T-helper 1 cell (primary cell): ENCODE measurements around the gene USH1G.
"Not testable (repeated sequence)": the region's sequence is repeated elsewhere in the genome, so short reads cannot be mapped to it uniquely, and the experiment has no call there.

Experiments
- DNase-seq, 5 donors: peaks; one replicate each; pipeline ENCODE4 v3.0.0-alpha.2; 2012 to 2020
- total RNA-seq, 4 donors: gene quantifications; one replicate each; lab custom pipeline; 2026; lab: John Stamatoyannopoulos, UW

Gene USH1G
- 0 reads per million in 4 donors for total RNA-seq

DNA sequence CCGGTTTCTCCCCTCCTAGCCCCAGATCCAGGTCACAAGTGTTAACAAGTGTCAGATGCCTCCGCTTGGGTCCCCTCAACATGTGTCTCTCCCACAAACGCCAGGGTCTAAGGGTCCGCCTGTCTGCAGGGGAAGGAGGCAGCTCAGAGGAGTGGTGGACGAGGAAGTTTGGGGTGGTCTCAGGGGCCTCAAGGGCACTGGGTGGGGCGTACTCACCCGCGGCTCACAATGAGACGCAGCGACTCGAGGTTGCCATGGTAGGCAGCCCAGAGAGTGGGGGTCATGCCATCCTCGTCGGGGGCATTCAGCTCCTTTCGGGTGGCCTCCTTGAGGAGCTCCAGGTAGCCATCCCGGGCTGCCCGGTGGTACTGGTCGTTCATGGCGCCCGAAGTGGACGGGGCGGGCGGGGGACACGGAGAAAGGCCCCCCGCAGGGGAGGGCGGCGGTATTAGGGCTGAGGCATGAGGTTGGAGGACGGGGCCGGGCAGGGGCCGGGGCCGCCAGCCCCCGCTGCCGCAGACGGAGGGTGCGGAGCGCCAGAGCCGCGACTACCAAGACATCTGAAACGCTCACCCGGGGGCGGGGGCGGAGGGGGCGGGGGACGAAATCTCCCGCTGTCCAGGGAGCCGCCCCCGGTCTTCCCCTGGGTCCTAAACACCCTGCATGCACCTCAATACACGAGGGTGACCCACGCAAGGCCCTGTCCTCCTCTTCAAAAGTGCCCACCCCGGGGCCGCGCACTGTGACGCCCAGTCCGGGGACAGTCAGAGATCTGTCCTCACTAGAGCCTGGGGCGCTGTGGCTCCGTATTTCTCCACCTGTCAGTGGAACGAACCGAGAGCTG lies at the start of gene USH1G:
Gene USH1G, minus strand, starts transcription at position 562 of the 844 bp plus-strand sequence. Its CDS starts 182 bp downstream, at position 380.
- no peak for DNase-seq

DNA sequence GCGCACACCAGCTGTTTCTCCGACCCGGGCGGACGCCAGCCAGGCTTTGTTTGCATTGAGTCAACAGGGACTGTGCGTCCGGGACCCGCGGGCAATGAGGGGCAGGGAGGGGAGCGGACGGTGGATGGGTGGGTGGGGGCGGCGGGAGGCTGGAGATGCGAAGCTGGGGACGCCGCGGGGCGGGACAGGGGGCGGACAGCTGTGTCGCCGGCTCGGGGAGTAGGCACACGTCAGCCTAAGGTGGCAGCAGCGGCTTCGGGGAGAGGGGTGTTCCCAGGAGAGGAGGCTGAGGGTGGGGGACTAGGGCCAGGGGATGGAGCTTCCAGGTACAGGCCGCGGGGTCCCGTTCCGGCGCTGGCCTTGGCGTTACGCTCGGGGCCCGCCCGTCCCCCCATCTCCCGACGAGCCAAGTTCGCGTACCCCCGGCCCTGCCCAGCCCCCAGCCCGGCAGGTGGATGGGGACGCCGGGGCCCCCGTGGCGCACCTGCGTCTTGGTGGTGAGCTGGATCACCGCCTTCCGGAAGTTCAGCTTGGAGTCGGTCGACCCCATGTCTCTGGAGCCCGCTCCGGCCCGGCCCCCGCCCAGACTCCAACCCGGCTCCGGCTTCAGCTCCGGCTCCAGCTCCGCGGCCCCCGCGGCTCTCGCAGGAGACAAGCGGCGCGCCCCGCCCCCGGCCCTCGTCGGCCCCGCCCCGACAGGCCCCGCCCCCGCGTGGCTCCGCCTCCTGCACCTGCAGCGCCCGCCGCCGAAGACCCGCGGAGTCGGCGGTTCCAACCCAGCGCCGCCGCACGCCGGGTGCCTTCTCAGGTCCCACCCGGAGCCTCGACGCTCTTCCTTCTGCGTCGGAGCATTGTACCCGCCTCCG lies 49.3 kb upstream of the USH1G start, which contains the start of gene HID1:
Gene HID1, minus strand, starts transcription at position 653 of the 866 bp plus-strand sequence. Its CDS starts 103 bp downstream, at position 550.
- peak; percentile 39 to 82 (median 73) for DNase-seq

- DNase-seq: no peak
Observed at GRCh38 chr17:74971842-74972106, 48.7 kb upstream of the USH1G start.

GRCh38 chr17:74971069-74971841 lies 48.2 kb upstream of the USH1G start:
- no peak for DNase-seq

DNA sequence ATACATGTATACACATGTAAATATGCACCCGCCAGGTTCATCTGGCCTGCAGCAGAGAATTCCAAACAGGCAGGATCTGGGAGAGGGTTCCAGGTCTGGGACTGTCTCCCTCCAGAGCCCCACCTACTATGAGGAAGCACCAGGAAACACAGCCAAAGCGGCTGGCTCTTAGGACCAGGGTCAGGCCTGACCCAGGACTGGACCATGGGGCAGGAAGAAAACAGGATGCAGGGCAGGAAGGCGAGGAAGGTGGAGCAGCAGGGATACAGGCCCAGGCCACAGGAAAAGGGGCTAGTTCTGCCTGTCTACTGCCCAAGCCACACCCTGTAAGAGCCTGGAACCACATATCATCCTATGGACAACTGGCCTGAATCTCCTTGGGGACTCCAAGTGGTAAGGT lies 47.3 kb upstream of the USH1G start:
- no peak for DNase-seq

DNA sequence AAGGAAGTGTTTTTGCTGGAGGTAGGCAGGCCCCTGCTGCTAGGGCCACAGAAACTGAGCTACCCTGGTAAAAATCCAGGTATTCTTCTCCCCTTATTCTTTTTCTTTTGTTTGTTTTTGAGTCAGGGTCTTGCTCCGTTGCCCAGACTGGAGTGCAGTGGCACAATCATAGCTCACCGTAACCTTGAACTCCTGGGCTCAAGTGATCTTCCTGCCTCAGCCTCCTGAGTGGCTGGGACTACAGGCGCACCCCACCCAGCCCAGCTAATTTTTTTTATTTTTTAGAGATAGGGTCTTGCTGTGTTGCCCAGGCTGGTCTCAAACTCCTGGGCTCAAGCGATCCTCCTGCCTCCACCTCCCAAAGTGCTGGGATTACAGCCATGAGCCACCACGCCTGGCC lies 46.4 kb upstream of the USH1G start:
- DNase-seq: not testable (repeated sequence)

GRCh38 chr17:74968361-74968780 lies 45.3 kb upstream of the USH1G start:
- no peak for DNase-seq

GRCh38 chr17:74964988-74965622 lies 42.0 kb upstream of the USH1G start:
- no peak for DNase-seq

DNA sequence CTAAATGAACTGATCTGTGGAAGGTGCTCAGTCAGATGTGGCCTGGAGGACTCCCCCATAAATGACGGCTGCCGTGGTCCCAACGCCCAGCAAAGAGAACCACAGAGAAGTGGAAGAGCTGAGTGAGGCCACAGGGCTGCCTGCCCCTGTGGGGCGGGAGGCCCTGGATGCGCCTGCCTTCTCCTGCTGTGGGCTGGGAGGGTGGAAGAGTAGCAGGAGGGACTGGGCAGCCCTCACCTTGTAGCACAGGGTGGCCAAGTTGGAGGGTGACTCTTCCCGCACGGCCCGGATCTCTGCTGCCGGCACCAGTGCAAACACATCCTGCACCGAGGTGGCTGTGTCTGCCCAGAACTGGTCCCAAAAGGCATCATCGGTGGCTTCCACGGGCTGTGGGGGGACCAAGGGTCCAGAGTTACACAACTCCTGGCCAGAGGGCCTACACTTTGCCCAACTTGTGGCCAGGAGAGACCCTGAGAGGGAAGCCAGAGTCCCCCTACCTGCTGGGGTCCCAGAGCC lies 41.2 kb upstream of the USH1G start:
- DNase-seq: no peak

DNA sequence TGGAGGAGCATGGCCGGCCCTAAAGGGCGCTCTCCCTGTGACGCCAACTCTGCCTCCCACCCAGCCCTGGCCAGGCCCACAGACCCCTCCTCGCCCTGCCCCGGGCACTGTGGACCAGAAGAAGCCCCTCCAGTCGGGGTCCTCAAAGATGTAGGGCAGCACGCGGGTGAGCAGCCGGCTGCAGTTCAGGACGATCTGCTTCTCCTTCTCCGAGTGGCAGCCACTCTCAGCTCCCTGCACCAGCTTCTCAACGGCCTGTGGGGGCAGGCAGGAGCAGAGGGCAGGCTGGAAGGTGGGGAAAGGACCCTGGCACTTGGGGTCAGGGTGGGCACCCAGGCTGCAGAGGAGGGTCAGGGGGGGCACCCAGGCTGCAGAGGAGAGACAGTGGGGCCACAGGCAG lies 40.6 kb upstream of the USH1G start:
- no peak for DNase-seq

DNA sequence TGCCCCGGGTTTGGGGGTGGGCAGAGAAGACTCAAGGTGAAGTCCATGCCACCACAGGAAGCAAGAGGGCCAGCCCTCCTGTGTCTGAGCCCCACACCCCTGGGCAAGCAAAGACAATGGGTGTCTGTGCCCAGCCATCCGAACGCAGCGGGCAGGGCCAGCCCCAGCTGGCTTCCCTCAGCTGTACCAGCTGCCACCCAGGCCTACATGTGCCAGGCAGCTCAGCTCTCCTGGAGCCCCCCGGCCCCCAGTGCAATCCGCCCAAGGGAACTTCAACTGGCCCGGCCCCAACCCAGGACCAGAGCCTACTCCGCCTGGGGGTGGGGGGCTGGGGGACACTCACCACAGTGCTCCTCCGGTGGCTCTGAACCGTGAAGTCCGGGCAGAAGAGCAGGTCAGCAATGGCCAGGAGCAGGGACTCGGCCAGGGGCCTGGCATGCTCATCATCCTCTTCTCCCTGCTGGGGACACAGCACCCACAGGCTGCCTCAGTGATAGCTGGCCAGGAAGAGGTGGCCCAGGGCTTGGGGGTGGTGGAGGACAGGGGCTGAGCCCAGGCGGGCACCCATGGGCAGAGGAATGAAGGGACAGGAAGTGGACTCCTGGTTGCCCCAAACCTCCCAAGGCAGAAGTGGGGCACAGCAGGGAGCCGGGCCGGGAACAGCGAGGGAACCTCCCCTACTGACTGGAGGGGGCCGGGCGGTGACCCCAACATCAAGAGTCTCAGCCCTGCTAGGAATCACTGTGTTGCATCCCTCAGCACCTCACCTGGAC lies 39.8 kb upstream of the USH1G start:
- no peak for DNase-seq

GRCh38 chr17:74961657-74962350 lies 38.7 kb upstream of the USH1G start:
- DNase-seq: peak; percentile 61 to 84 (median 75)

- DNase-seq: peak in 3 of 5 donors; percentile 18 to 54 (median 23)
Observed at GRCh38 chr17:74960570-74961342, 37.7 kb upstream of the USH1G start.

GRCh38 chr17:74959826-74960515 lies 36.9 kb upstream of the USH1G start:
- no peak for DNase-seq

DNA sequence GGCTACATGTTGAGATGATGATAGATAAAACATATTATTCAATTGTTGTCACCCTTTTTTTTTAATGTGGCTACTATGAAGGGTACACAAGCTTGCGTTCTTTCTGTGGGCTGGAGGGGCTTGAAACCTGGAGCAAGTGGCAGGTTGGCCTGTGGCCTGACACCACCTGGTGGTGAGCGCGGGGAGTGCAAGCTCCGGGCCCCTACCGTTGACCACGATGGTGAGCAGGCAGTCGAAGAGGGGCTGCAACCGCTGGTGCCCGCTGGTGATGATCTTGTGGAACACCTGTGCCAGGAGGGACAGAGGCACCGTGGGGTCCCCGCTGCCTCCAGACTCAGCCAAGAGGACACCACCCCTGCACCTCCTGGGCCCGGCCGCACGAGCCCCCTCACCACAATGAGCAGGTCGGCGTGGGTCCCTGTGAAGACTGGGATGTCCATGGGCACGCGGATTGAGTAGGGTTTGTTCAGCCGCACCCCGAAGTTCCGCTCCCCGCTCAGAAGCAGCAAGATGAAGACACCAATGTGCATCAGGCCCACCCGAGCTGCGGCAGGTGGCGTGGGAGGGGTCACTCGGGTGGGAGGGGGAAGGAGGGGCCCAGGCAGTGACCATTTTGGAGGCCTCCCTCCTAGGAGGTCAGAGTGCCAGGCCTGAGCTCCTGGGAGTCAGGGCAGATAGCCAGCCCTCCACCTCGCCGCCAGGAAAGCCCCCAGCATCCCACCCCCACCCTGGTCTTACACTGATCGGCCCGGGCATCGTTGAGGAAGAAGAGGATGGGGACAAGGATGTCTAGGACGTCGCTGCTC lies 35.1 kb upstream of the USH1G start:
- peak; percentile 45 to 74 (median 59) for DNase-seq

DNA sequence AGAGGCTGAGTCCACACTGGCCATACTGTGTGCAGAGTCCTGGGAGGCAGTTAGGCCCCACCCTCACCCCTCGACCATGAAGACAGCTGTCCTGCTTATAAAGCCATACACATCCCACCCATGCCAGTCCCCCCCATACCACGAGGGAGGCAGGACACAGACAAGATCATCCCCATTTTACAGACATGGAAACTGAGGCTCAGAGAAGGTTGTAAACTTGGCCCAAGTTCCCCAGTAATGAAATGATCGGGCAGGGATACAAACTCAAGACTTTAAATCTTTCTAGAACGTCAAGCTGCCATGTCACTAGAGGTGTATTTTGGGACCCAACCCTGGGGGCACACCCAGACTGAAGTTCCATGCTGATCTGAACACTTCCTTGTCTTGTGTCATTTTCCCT lies 33.0 kb upstream of the USH1G start:
- no peak for DNase-seq

GRCh38 chr17:74954665-74955421 lies 31.8 kb upstream of the USH1G start:
- no peak for DNase-seq

GRCh38 chr17:74954115-74954514 lies 31.1 kb upstream of the USH1G start:
- DNase-seq: no peak
